ENCODE results near the gene WDR37.
"Not testable (repeated sequence)": the region's sequence is repeated elsewhere in the genome, so short reads cannot be mapped to it uniquely, and the experiment has no call there.

The WDR37 gene

DNA sequence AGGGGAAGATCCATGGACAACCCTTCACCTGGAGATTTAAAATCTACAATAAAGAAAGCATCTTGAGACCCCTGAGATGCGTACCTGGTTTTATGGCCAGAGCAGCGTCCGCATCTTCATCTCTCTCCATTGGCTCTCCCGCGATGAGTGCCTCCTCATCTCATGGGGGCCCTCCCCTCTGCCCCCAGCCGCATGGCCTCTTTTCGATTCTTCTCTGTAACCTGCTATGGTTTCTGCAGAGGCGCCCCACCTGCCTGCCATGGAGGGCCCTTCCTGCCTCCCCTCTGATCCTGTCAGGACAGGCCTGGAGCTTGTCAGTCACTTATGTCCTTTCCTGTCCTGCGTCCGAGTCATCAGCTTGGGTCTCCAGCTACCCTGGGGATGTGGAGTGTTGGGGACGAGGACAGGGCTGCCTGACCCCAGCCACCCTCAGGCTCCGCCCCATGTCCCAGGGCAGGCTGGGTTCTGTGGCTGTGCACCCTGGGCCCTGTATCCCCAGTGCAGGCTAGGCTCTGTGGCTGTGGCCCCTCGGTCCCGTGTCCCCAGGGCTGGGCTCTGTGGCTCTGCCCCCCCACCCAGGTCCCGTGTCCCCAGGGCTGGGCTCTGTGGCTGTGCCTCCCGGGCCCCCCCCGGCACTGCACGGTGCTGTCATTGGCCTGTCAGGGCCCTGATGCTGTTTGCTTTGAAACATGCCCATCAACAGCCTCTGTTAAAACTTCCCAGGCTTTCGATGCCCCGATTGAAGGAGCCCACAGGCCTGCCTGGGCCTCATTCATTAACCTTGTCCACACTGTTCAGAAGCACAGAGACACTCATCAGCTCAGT lies 99.8 kb downstream of the WDR37 start:
- DNase-seq = no peak

DNA sequence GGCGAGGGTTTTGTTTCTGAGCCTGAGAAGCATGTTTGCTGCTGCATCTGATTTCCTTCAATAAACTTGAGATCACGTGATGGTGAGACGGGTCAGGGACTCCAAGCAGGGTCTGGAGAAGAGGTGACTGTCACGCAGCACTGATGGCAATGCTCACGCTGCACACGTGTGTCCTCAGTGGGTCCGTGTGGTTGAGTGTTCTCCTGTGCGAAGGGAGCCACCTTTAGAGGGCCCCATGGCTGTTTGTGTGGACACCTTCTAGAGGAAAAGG lies 100.4 kb downstream of the WDR37 start:
- no peak for DNase-seq

DNA sequence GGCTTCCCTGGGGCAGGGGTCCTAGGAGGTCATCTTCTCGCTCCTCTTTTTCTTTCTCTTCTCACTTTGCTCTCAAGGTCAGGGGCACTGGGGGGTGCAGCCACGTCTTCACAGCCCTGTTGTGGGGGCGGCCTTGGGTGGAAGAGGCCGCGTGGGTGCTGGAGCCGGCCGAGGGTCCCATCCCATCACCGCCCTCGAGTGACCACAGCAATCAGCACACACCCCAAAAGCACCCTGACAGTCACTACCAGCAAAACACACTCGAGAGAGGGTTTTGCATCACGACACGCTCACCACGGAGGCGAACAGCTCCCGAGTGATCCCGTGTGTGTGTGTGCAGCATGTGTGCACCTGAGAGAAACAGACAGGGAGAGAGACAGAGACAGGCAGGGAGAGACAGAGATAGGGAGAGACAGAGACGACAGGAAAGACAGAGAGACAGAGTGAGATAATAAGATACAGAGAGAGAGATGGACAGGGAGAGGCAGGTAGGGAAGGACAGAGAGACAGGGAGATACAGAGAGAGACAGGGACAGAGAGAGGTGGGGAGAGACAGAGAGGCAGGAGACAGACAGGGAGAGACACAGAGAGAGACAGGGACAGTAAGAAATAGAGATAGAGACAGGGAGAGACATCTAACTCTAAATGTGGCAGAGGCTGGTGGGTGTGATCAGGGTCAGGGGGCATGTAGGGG lies 100.9 kb downstream of the WDR37 start:
- no peak for DNase-seq

DNA sequence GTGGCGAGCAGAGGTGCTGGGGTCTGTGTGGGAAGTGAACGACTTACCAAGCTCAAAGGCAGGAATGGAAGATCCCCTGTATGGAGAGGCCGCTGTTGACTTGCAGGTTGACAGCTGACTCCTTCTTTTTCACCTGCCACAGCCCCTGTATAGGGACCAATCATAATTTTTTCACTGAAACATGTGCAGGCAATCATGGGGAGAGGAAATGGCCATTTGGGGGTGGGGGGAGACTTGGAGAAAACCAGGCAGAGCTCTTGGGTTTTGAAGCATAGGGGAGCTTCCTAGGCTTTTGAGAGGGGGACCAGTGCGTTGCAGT lies 101.4 kb downstream of the WDR37 start:
- DNase-seq = no peak

DNA sequence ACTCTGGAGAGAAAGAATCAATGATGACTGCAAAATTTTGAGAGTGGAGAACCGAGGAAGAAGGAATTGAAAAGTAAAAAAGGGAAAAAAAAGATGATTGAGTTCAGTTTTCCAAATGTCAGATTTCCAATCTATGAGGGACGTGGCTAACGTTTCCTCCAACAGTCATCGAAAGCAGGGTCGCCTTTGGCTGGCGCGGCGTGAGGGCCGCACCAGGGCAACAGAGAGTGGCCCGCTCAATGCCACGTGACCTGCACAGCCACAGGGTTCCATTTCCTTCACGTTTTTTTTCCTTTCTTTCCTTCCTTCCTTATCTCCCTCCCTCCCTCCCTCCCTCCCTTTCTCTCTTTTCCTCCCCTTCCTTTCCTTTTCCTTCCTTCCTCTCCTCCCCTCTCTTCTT lies 101.9 kb downstream of the WDR37 start:
- no peak for DNase-seq

DNA sequence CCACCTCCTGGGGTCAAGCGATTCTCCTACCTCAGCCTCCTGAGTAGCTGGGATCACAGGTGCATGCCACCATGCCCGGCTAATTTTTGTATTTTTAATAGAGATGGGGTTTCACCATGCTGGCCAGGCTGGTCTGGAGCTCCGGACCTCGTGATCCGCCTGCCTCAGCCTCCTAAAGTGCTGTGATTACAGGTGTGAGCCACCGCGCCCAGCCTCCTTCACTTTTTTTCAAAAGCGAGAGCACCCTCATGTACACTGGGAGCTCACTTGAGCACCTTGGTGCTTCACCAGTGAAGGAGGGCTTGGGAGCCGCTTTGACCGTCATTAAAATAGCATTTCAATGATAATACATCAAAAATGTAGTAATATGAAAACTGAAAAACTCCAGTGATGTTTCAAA lies 102.4 kb downstream of the WDR37 start:
- not testable (repeated sequence) for DNase-seq

DNA sequence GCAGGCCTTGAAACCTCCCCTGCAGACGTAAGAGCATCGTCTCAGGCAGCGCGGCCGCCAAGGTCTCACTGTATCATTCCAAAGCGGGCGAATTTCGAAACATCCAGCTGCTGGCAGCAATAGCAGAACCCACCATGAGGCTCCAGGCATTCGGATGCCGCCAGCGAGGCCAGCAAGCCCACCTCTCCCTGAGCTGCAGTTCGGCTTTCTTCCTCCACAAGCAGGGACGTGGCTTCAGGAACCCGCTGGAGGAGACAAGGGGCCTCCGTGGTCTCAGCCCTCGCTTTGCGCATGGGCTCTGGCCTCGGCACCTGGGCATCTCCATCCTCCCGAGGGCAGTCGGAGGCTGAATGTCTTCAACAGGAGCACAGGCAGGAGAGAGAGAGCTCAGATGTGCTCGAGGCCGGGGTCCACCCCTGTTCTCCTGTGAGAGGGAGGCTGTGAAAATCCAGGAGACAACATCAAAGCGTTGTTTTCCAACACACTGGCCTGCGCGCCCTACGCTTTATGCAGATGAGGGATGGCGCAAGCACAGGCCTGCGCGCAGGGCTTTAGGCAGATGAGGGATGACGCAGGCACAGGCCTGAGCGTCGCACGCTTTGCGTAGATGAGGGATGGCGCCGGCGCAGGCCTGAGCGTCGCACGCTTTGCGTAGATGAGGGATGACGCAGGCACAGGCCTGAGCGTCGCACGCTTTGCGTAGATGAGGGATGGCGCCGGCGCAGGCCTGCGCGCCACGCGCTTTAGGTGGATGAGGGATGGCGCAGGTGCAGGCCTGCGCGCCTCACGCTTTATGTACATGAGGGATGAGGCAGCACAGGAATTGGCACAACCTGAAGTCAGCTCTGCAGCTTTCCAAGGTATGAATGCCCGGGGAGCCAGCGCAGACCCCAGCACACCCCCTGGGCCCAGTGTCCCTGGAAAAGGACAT lies 103.2 kb downstream of the WDR37 start:
- DNase-seq = no peak

DNA sequence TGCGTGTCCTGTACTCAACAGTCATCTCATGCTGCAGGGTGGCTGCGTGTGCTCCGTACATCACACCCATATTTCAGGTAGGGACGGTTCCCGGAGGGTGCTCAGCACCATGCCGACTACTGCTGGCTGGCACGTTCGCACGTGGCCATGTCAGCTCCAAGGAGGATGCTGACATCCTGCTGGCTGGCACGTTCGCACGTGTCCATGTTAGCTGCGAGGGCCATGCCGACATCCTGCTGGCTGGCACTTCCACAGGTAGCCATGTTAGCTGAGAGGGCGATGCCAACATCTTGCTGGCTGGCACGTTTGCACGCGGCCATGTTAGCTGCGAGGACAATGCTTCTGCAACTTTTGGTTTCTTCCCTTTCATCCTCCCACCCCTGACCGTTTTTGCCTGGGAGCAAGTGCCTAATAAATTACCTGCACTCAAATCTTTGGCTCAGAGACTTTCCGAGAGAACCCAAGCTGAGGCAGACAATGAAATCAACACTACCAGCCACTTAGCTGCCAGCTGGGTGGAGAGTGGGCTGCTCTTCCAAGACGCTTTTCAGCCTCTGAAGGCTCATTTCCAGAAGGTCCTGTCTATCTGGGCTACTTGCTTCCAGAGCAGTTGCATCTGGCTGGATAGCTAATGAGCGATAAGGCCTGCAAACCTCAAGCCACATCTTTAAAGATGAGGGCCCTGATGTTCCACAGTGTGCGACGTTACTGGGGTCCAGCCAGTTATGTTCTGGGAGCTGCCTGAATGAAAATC lies 104.6 kb downstream of the WDR37 start:
- no peak for DNase-seq

DNA sequence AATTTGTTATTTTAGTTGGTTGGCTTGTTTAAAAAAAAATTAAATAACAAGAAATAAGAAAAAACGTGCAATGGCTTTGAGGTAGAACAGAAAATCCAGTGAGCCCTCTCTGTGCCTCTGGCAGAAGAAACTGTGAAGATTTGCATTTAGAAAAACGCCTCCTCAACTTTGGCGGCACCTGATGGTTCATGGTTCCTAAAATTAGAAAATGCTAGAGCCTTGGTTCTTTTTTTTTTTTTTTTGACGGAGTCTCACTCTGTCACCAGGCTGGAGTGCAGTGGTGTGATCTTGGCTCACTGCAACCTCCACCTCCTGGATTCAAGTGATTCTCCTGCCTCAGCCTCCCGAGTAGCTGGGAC lies 105.1 kb downstream of the WDR37 start:
- DNase-seq = not testable (repeated sequence)

DNA sequence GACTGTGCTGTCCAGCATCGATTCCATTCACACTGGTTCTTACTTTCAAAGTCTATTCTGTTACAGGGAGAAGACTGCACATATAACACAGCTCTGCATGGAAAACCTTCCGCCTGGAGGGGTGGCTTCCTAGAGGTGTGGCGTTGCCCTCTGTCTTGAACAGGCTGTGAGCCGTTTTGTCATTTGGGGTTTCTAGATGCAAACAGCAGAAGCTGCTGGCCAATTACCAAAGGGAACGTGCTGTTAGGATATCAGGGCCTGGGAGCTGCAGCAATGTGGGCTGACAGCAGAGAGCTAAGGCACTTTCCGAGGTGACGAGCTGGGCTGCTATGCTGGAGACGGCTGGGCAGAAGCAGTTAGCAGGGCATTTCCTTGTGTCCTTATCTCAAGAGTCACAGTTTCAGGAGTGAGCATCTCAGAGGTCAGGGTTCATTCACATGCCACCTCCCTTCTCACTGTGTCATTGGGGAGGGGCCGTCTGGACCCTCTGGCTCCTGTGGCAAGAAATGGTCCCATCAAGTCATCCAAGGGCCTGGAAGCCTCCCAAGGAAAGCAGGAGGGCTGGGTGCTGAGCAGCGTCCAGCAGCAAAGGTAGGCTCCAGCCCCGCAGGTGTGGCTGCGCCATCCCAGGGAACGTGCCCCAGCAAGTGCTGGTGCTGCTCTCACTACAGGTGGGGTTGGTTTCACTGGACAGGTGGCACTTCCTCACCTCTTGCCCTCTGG lies 106.5 kb downstream of the WDR37 start:
- no peak for DNase-seq

DNA sequence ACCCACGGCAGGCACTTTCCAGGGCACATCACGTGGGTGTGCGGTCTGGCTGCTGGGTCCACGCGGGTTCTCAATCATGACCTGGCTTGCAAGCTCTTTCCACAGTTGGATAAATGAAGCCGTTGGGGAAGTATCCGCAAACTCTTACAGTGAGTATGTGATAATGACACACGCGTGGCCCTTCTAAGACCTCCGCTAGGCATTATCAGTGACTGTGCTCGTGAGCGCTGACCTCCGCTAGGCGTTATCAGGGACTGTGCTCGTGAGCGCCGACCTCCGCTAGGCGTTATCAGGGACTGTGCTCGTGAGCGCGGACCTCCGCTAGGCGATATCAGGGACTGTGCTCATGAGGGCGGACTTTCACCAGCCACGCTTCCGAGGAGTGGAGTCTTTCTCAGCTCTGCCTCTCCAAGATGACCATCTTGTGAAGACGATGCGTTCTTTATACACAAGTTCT lies 107.0 kb downstream of the WDR37 start:
- DNase-seq = no peak

DNA sequence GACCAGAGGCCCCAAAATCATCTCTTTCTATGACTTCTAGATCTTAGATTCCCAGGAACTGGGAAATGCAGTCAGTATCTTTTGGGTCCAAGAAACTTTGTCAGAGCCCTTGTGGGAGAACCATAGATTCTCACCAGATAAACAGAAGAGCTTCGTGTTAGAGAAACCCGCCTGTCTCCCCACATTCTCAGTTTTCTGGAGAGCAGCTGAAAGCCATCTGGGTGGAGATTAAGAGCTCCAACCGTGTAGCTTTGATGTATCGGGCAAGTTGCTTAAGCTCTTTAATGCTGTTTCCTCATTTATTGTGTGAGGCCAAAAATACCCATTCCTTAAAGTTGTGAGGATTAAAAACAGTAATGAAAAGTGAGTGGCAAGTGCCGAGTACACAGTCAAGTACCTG lies 107.6 kb downstream of the WDR37 start:
- DNase-seq = no peak

DNA sequence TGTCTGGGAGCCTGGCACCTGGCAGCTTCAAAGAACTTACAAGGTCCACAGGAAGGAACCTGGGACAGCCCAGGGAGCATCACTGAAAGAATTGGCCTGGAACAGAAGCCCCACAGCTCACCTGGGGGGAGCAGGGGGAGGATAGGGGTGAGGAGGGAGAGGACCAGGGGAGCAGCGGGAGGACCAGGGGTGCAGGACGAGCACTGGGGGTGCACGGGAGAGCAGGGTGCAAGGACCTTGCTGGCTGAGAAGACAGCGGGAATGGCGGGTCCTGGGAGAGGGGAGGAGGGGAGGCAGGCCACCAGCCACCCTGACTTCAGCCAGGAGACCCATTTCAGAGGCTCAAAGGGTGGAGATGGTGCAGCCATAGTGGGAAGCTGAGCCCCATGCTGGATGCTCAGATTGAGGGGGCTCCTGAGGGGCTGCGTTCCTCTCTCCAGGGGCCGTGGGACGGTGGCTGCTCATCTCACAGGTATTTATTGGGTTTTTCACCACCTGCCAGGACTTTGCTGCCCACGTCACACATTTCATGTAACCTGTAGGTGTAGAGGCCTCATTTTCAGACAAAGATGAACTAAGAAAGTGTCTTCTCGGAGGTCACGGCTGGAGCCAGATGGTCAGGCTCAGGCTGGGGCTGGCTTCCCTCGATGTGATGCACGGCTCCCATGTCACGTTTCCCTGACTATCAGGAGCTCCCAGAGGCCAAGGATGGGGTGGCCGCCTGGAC lies 110.1 kb downstream of the WDR37 start:
- no peak for DNase-seq

DNA sequence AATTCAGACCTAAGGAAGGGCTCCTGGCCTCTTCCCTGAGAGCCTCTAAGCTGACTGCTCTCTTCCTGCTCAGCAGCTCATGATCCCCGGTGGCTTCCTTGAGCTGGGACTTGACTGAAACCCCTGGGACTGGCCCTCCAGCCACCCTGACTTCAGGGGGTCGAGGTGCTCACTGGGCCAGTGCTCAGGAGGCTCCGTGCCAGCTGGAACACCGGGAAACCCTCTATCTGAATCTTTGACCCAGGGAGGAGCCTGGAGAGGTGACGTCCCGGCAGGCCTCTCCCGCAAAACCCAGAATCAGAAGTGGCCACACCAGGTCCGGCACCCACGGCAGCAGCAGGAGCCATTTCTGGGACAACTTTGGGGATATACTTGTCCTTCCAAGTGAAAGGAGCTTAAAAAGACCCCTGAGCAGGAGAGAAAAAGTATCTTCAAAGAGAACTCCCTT lies 110.7 kb downstream of the WDR37 start:
- no peak for DNase-seq

DNA sequence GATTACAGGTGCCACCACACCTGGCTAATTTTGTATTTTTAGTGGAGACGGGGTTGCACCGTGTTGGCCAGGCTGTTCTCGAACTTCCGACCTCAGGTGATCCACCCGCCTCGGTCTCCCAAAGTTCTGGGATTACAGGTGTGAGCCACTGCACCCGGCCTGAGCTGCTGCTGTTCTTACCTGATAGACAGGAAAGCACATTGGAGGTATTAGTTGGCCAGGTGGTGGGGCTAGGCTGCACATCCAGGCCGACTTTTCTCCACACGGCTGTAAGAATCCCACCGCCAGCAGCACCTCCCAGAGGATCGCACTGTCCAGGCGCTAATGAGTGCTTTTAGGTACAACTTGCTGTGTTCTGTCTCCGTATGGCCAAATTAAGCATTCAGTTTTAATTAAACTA lies 112.6 kb downstream of the WDR37 start:
- DNase-seq = no peak

DNA sequence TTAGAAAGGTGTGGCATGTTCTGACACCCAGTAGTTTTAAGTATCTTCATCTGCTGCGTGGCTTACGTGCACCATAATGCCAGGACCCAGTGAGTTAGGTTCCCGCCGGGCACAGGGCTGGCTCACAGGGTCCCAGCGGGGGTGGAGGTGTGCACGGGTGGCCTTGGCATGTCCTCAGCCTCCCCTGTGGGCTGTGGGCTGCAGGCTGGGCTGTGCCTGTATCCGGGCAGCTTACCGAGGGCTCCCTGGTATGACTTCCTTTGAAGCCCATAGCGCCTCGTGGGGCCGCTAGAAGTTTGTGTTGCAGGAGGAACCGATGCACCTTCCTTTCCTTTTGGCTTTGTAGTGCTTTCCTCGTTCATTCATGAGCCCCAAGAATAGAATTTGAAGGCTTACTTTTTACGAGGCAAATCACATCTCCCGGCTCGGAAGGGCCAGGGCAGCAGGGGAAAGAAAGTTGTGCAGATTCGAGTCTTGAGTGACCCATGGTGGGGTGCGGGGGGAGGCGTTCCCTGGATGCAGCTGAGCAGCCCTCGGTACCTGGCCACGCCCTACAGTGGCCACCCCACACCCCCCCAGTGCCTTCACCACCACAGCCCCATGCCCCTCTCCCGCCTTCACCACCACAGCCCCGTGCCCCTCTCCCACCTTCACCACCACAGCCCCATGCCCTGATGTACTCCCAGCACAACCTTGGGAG lies 113.2 kb downstream of the WDR37 start:
- no peak for DNase-seq

DNA sequence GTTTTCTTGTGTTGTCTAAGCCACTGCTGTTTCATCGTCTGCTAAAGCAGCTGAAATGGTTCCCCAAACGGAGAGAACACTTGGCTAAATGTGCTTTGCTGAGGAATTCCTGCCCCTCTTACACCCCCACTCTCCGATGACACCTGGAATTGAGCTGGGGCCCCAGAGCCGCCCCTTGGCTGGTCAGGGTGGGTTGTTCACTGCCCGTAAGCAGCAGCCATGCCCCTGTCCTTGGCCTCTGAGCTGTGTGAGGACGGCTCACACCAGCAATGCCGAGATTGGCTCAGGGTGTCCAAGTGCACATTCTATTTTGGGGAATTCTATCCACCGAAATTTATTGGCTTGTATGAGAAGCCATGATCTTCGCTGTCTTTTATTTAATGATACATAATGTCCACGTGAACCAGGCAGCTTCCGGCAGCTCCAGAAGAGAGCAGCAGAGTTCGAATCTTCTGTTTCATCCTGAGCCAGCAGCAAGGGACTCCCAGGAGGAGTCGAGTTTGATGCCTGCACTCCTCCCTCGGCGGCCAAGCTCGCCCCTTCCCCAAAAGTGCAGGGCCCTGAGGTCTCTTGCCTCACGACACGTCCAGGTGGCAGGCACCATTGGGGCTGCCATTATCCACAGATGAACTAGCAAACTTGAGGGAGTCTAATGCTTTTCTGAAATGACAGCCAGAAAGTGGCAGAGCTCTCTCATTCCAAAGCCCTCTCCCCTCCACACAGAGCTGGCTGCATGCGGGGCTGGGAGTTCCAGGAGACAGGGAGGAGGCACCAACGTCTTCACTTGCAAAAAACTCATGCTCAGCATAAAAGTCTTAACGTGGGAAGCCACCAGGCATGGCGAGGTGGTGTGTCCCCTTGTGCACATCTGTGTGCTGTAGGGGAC lies 114.0 kb downstream of the WDR37 start:
- DNase-seq = no peak

DNA sequence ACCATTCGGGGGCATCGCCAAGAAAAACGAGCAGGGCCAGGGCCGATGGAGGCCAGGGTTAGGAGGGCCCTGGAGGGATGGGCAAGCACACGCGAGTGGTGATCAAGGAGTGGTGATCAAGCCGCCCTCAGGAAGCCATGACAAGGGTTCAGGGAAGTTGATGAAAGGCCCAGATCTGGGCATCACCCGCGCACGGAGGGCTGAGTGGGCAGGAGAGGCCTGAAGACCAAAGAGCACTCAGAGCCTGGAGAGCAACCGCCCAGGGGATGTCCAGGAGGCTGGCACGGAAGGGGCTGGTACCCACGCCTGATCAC lies 114.6 kb downstream of the WDR37 start:
- DNase-seq = no peak

DNA sequence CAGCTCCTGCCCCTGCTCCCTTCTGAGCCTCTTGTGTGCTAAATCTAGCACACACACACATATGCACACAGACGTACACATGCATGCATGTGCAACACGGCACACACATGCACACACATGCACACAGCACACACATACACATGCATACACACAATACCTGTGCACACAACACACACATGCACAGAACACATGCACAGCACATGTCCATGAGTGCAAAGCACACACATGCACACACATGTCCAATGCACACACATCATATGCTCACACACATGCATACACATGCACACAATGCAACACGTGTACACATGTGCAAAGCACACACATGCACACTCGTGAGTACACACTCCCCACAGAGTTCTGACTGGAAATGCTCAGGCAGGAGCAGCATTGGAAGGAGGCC lies 115.0 kb downstream of the WDR37 start:
- DNase-seq = no peak

DNA sequence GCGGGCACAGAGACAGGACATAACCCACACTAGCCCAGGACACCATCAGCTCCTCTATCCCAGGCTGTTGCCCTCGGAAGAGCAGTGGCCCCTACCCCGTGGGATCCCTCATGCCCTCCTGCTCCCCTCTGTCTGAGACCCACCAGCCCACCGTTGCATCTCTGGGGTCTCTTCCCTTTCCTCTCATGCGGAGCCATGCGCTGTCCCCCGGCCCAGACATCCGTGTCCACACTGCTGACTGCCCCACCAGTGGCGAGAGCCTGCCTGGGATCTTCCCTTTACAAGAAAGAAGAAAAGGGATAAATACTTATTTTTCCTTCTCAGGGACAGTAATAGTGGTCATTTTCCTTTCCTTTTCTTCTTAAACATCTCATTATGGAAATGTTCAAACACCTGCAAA lies 115.4 kb downstream of the WDR37 start:
- no peak for DNase-seq
